Activated naive CD4-positive, alpha-beta T cell treated with Interleukin-2 at 50 U/mL for 16 hours (primary cell): ENCODE measurements around the gene CEMP1.

Experiments used
- DNase-seq: peaks from one replicate; pipeline ENCODE4 v3.0.0-alpha.2; 2020

Gene CEMP1

DNA sequence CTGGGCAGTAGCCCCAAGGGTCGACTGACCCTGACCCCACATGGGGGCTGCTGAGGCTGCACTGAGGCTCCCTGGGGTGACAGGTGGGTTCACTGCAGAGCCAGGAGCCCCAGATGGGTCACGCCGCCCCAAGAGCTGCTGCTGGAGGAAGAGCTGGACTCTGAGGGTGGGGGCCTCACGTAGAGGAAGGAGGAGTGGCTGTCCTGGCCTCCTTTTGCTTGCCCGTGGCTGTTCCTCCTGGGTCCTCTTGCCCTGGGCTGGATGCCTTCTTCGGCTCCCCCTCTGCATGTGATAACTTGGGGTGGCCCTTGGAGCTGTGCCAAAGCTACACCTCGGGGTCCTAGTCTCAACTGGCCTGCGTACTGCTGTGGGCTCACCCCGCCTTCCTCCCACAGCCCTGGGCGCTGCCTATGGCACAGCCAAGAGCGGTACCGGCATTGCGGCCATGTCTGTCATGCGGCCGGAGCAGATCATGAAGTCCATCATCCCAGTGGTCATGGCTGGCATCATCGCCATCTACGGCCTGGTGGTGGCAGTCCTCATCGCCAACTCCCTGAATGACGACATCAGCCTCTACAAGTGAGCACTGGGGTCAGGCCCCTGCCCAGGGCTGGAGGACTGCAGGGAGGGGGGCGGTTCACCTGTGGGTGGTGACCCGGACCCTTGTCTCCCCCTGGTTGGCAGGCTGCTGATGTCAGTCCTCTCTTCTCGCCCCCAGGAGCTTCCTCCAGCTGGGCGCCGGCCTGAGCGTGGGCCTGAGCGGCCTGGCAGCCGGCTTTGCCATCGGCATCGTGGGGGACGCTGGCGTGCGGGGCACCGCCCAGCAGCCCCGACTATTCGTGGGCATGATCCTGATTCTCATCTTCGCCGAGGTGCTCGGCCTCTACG, 12.1 kb downstream of the CEMP1 start:
- no peak for DNase-seq

DNA sequence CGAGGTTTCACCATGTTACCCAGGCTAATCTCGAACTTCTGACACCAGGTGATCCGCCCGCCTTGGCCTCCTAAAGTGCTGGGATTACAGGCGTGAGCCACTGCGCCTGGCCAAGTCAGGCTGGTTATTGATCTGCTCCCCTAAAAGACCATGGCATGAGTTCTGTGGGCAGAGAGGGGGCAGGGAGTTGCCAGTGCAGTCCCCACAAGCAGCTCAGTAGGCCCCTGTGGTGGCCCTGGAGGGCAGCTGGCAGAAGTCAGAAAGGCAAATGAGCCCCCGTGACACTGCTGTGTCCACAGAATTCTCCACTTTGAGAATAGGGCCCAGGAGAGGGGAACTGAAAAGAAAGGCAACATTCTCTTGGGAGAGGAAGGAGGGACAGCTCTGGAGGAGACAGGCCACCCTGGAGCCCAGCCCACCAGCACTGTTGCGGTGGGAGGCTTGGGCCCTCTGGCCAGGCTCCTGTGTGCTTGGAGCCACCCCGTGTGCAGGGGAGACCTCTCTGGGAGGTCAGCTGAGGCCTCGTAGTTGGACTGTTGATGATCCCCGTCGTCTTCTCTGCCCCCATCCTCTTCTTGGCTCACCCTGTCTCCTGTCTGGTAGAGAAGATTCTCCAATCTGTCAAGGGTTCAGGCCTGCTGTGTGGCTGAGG, 13.1 kb downstream of the CEMP1 start:
- no peak for DNase-seq

DNA sequence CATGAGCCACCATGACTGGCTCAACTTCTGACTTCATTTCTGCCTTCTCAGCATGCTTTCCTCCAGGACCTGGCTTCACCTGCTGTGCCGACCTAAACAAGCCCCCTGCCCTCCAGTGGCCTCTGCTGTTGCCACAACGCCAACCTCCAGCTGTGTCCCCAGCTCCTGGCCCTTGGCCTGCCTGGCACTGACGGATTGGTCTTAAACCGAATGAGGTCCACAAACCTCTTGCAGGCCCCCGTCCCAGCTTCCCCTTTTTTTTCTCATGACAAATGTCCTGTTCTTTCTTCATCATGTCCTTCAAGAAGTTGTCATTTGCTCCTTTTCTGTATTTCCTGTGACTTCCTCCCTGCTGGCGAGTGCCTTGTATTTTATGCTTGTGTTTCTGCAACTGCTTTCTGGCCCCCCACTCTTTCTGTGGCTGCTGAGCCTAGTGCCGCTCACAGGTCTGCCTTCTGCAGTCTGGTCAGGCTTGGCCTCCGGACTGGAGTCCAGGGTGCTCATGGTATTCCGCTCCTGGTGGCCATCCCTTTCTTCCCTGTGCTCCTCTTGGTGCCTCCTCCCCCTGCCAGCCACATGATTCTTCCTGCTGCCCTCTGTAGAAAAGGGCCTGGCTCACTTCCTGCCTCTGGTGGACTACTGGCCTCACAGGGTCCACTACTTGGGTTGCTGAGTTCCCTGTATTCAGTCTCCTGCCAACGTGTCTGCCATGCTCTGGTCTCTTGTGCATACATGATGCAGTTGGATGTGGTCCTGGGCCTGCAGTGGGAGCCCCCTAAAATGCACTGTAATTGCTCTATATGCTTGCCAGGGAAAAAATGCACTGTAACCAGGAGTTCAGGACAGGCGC, 14.6 kb downstream of the CEMP1 start:
- no peak for DNase-seq

DNA sequence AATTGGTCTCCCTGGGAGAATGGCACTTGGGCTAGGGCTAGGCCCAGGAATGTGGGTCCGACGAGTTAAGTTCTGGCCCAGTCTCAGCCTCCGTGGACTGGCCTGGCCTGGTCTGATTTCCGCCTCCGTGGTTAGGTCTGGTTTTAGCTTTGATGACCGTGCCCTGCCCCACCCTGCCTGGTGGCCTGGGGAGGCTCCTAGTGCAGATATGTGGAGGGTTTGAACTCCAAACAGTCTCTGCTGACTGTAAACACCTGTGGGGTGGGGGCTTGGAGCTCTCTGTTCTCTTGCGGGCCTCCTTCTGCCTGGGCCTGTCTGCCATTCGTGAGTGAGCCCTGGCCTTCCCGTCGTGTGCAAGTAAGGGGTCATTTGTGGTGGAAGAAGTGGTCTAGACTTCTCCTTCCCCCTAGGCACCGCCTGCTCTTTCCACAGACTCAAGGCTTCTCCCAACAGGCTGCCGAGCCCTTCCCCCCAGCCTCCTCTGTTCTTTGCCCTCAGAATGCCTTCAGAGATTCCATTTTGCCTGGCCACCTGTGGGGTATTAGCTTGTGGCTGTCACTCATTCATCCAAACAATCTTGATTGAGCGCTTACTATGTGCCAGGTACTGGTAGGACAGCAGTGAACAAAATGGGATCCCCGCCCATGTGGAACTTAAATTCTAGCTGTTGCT, 15.9 kb downstream of the CEMP1 start:
- DNase-seq: no peak

DNA sequence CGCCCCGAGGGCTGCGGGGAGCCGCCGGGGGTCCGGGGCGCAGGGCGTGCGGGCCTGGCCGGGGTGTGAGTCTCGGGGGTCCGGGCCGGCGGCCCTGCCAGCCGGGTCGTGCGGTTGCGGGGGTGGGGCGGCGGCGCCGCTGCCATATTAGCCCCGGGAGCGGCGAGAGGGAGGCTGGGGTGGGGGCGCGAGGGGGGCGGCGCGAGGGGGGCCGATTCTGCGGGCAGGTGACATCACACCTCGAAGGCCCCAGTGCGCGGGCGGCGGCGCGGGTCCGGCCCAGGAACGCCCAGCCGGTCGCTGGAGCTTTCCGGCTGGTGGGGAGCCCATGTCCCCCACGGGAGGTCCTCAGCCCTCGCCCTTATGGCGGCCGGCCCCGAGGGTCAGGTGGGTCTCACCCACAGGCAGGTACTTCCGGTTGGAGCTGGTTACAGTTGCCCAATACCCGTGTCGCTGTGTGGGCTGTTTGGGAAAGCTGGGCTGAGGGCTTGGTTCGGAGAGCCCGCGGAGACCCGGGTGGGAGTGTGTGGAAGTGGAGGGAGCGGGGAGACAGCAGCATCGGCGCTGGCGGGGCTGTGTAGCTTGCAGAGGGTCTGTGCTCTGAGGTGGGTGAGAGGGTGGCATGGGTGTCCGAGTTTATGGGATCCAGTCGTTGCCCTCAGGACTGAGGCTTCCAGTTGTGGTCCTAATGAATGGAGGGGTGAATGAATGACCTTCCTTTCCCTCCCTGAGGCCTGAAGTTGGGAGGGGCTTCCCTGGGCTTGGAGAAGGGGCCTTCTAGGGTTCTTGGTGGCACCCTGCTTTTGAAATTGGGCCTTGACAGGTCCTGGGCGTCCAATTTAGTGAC, 16.7 kb downstream of the CEMP1 start:
- peak; percentile 40 for DNase-seq

DNA sequence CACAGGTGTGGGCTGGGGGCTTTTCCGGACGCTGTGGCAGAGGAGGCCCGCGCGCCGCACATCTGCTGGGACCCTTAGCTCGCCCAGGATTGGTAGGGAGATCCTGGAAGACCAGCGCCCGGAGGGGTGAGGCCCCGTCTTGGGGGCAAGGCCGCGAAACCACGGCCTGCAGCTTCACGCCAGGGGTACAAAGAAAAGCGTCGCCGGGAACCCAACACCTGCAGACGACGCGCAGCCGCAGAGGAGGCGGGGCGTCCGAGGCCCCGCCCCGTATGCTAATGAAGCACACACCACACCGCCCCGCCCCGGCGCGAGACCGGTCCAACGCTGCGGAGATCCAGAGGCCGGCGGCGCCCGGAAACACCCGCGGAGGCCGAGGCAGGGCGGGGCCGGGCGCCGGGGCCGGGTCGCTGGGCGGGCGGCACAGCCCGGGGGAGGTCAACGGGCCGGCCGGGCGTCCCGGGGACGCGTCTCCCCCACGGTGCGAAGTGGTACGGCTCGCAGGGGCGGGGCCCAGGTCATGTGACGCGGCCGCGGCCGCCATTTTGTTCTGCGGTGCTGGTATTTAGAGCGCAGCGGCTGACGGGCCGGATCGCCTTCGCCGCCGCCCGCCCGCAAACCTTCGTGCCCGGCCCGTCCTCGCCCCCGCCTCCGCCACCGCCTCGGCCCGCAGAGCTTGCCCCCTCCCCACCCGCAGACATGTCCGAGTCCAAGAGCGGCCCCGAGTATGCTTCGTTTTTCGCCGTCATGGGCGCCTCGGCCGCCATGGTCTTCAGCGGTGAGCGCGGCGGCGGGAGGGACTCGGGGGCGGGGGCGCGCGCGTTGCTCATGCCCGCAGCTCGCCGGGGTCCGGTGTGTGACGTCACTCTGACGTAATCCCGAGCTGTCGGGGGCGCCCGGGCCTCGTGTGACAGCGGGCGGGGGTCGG, 17.5 kb downstream of the CEMP1 start, which contains the start of gene ATP6V0C:
Gene ATP6V0C (plus strand): TSS at position 548 of the 928 bp plus-strand sequence. CDS start 152 bp downstream, at position 700.
- peak; percentile 88 for DNase-seq

DNA sequence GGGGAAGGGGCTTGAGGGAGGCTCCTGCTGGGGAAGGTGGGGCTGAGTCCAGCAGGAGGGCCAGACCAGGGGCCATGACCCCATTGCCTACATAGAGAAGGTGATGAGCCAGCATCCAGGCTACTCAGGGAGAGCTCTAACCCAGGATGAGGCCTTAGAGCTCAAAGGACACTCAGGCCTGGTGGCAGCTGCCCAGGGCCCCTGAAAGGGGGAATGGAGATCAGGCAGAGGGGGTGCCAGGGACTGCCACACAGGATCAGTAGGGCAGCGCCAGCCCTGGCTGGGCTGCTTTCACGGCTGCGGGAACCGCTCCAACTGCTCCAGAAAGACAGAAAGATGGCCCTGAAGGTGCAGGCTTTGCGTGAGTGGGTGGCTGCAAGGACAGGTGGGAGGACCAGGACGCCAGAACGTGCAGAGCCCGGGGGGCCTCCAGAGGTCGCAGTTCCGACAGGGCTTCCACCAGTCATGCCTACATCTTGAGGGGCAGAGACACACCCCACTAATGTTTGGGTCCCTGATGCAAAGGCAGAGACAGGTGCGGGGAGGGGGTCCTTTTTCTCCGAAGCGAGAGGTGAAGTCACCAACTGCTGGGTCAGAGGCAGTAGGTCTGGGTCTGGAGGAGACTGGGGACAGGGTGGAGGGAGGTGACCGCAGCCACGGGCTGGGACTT, 18.3 kb downstream of the CEMP1 start:
- DNase-seq: no peak

DNA sequence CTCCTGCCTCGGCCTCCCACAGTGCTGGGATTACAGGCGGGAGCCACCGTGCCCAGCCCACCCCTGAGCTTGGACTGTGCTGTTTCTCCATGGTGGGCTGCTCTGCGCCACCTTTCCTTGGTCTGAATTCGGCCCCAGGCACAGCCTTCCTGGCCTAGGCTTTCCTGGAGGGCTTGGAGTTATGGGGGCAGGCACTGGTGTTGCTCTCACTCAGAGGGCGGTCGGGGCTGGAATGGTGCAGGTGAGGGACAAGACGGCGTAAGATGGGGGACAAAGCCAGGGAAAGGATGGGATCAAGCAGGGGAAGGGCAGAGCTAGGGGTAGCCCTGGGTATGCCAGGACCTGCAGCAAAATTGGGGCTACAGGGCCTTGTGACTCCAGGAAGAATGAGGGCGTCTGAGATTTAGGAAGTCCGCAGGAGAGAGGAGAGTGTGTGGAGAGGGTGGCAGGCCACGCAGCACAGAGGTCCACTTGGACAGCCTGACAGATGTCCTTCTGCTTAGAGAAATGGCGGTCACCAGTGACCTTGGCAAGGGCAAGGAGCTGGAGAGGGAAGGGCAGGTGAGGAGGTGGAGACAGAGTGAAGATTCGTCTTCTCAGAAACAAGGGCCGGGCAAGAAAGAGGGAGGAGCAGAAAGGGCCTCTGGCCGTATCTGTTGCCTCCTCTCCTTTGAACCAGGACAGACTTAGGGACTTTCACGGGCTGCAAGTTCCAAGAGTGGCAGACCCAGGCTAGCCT, 19.0 kb downstream of the CEMP1 start:
- no peak for DNase-seq

DNA sequence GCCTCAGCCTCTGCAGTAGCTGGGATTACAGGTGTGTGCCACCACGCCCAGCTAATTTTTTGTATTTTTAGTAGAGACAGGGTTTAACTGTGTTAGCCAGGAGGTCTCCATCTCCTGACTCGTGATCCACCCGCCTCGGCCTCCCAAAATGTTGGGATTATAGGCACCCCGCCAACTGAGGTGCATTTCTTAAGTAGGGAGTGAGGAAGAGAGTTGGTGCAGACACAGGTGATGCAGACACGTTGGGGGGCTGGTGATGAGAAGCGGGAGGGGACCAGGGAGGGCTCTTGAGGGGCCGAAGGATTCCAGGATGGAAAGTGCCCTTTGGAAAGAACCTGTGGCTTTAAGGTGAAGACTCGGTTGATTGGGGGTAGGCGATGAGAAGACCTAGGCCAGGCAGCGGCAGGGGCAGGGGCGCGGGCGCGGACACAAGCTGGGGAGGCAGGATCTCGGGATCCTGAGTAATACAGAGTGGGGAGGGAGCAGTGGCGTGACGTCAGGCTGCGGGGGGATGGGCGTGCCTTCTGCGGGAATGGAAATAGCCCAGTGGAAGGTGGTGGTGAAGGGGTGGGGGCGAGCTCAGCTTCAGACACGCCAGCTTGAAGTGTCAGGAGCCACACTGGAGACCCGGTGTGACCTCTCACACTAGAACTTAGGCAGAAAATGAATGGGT, 19.9 kb downstream of the CEMP1 start:
- no peak for DNase-seq

DNA sequence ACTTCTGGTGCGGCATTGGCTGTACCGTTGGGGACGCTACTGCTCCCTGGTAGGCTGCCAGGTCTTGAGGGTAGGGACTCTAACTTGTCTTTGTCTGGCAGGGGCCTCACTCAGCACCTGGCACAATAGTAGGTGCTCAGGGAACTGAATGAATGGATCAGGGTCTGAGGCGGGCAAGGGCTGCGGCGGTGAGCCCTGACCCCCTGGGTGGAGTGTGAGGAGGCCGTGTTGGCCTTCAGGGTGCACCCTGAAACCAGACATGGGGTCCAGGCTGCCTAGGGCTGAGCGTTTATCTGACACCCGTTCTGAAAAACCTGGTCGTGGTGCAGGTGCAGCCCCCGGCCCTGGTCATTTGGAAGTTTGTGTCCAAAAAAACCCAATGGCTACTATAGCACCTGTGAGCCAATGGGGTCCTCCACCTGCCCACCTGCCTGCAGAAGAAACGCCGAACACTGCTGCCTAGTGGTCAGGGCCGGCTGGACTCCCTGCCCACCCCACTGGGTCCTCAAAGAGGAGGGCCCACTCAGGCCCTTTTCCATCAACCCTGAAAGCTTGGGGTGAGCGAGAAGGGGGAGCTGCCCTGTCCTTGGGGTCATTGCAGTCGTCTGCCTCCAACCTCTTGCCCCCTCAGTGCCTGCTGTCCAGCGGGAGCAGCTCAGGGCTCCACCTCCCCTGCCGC, 22.3 kb downstream of the CEMP1 start:
- DNase-seq: no peak

DNA sequence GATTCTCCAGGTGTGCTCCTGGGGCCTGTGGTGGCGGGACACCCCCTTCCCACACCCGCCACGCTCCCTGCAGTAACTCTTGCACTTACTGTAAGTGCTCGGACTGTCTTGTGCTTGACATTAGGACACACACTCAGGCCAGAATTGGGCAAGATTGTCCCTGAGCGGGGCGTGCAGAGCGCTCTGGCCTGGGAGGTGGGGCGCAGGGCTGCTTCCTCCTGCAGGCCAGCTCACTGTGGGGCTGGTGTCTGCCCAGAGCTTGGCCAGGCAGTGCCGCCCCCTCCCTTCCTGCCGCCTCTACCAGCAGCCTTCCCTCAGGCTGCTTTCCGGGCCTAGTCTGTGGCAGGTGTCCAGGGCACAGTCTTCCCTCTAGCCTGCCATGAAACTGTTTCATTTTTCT, 23.5 kb downstream of the CEMP1 start:
- no peak for DNase-seq

DNA sequence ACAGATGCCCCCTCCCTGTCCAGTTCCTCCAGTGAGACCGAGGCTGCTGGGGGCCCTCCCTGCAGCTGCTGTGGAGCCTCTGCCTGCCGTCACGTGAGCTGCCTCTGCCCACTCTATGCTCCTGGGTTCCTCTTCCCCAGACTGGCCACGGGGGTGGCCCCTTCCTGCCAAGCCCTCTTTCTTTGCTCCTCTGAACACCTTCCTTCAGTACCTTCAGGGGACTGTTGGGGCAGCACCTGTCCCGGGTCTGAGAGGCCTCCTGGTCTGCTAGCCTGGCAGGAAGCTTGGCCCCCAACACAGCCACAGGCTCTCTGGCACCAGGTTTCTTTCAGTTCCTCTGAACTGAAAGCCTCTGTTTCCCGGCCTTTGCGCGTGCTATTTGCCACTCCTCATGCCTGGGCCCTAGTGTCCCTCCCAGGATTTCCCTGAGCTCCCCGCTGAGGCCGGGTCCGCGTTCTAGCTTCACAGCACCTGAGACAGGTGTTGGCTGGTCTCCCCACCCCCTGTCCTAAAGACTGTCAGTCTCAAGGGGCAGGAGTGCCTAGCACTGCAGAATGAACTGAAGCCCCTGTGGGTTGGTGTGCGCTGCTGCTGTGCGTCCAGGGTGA, 24.1 kb downstream of the CEMP1 start:
- no peak for DNase-seq

DNA sequence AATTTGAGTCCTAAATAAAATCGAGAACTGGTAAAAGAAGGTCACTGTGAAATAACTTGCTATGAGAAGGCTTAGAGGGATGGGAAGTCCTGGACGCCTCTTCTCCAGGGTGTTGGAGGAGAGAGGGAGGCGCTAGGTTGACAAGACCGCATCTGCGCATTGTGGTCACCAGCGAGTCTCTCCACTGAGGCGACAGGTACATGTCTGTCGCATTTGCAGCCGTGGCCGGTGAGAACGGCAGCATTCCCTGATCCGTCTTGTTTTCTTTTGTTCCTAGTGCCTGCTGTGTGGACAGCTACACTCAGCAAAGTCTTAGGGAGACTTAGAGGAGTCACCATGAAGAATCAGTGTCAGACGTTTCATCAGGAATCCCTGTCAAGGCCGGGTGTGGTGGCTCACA, 25.5 kb downstream of the CEMP1 start:
- DNase-seq: no peak

DNA sequence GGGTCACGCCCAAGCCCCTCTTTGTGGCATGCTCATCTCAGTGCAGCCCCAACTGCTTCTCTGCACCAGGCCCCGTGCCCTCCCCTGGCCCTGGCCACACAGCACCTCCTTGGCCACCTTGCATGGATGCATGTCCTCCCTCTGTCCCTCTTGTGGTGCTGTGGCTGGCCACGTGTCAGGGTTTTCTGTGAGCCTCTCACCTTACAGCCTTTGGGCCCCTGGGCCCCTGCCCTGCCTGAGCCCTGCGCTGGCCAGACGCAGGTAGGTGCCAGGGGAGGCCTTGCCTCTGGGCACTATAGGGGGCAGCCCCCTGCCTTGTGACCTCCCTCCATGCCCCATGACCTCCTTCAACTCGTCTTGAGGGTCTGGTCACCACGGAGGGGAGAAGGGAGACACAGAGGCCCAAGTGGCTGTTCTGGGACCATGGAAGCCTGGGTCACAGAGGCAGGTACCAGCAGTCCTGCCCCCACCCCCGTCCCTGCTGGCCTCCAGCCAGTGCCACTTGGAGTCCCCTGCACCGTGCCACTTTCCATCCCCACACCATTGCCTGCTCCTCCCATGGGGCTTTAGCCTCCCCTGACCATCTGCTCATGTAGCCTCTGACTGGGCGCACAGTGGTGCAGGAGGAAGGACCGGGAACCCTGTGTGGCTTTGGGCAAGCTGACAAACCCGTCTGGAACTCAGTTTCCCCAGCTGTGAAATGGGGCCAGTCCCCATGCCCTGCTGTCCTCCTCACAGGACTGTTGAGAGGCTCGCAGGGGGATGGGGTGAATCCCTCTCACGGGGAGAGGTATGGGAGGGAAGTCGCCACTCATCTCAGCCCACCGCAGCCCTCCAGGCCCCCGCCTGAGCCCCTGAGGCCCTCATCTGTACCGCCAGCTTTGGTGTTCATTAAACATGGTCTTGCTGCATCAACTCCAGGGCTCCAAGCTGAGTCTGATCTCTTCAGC, 29.0 kb downstream of the CEMP1 start:
- DNase-seq: no peak

DNA sequence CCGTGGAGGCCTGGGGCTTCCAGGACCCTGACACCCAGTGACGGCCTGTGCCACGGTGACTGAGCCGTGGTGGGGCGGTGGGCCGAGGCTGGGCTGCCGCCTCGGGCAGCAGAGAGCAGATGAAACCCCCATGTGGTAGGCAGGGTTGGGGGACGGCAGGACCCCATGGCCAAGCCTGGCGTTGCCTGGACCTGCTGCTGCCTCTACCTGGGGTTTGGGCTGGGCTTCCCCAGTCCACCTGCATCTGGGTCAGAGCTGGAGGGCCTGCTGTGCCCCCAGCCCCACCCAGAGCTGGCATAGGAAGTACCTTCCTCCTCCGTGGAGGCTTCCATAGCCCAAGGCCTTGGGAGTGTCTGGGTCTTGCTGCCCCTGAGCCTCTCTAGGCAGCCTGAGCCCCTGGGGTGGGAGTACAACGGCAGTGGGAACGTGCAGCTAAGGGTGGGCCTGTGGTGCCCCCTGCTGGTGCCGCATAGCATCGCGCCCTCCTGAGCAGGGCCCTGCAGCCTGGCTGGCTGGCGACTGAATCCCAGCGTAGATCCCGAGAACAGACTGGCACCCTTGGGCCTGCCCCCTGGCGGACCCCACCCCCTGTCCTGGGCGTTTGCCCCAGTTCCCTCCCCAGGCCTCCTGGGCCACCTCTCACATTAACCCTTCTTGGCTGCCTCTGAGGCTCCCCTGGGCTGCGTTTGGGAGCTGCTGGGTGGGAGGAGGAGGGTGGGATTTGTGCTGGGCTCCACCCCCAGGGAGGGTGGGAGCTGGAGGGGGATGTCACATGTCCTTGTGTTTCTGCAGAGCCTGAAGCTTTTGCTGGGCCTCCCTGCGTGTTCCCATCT, 30.1 kb downstream of the CEMP1 start:
- peak; percentile 83 for DNase-seq
